Adrenal gland (tissue), 12 donors: ENCODE data around the gene SLC25A21. TPM values are rescaled to one million over a fixed set of nuclear protein-coding genes. Genes with fewer than 3 reads are reported as not detected.

Experiments
- DNase-seq, 7 donors: peaks; one replicate each; pipeline ENCODE4 v3.0.0-alpha.2; 2019 to 2020
- H3K27ac ChIP-seq, 5 donors: fragments of 200-600 bp; sonication (generic) in 4 of 5; 1 replicate in 3 of 5; 2 replicates in 2 of 5; pipeline versions ENCODE4 v1.5.1 to v1.8.0; 2016 to 2020; ENCODE audit warnings: mild to moderate bottlenecking in 1 of 5
- H3K27me3 ChIP-seq: fragments of 200-600 bp; 2 replicates; pipeline ENCODE4 v1.8.0; 2021
- H3K36me3 ChIP-seq, 2 donors: fragments of 200-600 bp; replicated peaks in 1 of 2; 1 replicate in 1 of 2; 2 replicates in 1 of 2; pipeline versions ENCODE4 v1.5.1 to v1.8.0; 2018 to 2022
- H3K4me1 ChIP-seq, 2 donors: fragments of 200-600 bp; replicated peaks in 1 of 2; 1 replicate in 1 of 2; 2 replicates in 1 of 2; pipeline versions ENCODE4 v1.5.1 to v1.8.0; 2018 to 2021
- H3K4me3 ChIP-seq, 4 donors: fragments of 200-600 bp; sonication (generic) in 3 of 4; one replicate each; pipeline ENCODE4 v1.5.1; 2016 to 2018
- H3K9me3 ChIP-seq, 3 donors: fragments of 200-600 bp; sonication (generic) in 1 of 3; replicated peaks in 1 of 3; 1 replicate in 2 of 3; 2 replicates in 1 of 3; pipeline versions ENCODE4 v1.5.1 to v1.8.0; 2016 to 2021
- CTCF ChIP-seq, 6 experiments: fragments of 450-650 bp in 4 of 6; fragments of 200-600 bp in 2 of 6; sonication (generic) in 1 of 6; IDR thresholded peaks; 1 replicate in 5 of 6; 2 replicates in 1 of 6; pipeline versions ENCODE4 v1.5.1 to v1.8.0; 2016 to 2021; ENCODE audit warnings: antibody characterized with exemption in 6 of 6, mild to moderate bottlenecking in 2 of 6, moderate library complexity in 1 of 6
- POLR2A ChIP-seq, 2 donors: fragments of 450-650 bp; IDR thresholded peaks; one replicate each; pipeline ENCODE4 v1.6.1; 2017; ENCODE audit warnings: antibody characterized with exemption in 2 of 2, mild to moderate bottlenecking in 2 of 2, moderate library complexity in 1 of 2
- WGBS, 4 donors: extraction: QIAGEN DNeasy Blood & Tissue Kit in 2 of 4; methylation state at CpG; one replicate each; pipeline versions ENCODE4 v1.1.5 to v1.1.7; 2013 to 2017; 5-methylcytosine and 5-hydroxymethylcytosine counted together
- intact Hi-C, 2 donors: fragments of 100-400 bp; cut with DNase I; formaldehyde crosslinking; loops; one replicate each; pipeline versions ENCODE4 v1.14.1 to v1.15.0; 2022 to 2023
- polyA plus RNA-seq, 3 donors: library from polyadenylated mRNA; stranded (reverse); fragments of 200-250 nt in 2 of 3; fragments of 350-450 nt in 1 of 3; fragmentation: Illumina TruSeq in 1 of 3; extraction: RNeasy Lipid Tissue Mini Kit (QIAGEN cat#74804) in 1 of 3; gene quantifications; one replicate each; pipeline ENCODE4 v1.2.3, GENCODE V29; 2013 to 2014
- total RNA-seq, 9 donors: library from RNA; depleted of rRNA in 4 of 9; stranded (reverse); fragments of >200 nt in 4 of 9; fragments of 120-200 nt in 1 of 9; fragmentation: NEBNext Ultra II Directional in 1 of 9; extraction: Animal tissue kit (Norgen Biotek cat#: 25700) in 1 of 9; gene quantifications; one replicate each; pipeline versions ENCODE4 v1.1.0 to v1.2.4, GENCODE V29; 2013 to 2023
- donor health status: healthy with polysubstance abuse.
- donor health status: Bipolar disorder and iron deficiency.
- donor health status: DM: yes; HTN: yes; CAD: no.
- donor health status: DM: no; HTN: no; CAD: no.
- donor health status: DM: no; HTN: no; CAD: no.
- donor health status: DM: yes; HTN: yes; CAD: no.

The SLC25A21 gene
- total and polyA plus RNA-seq, 12 donors = 0.14 to 3.8 (median 0.56) TPM

- no peak overlapping the region for H3K27ac ChIP-seq
- TF ChIP-seq POLR2A (IDR thresholded peaks at IDR 0.05) (no peak), CTCF (IDR thresholded peaks at IDR 0.05) (no peak)
- 75 to 90% (median 83%) methylated on average over 4 of the region's 4 CpGs for WGBS, 4 donors
- no peaks in the 10 kb centered on the region for H3K27me3 ChIP-seq
- H3K4me3 ChIP-seq = no peak overlapping the region
- no peaks in the 10 kb centered on the region for H3K4me1 ChIP-seq
- intact Hi-C loops = no loop called here
- DNase-seq = no peak
- no peaks in the 10 kb centered on the region for H3K36me3 ChIP-seq
- H3K9me3 ChIP-seq = no peaks in the 10 kb centered on the region
Measured at GRCh38 chr14:37179896-37180502, 7.6 kb upstream of the SLC25A21 start.

GRCh38 chr14:37172936-37173614, 669 bp upstream of the SLC25A21 start:
- peak overlapping the region in 2 of 4 donors; percentile 69 to 74 for H3K4me3 ChIP-seq
- no peak for DNase-seq
- H3K27ac ChIP-seq = no peak overlapping the region
- intact Hi-C loops = no loop called here
- H3K27me3 ChIP-seq = no peaks in the 10 kb centered on the region
- H3K4me1 ChIP-seq = peaks cover 0 to 22% of the 10 kb centered on the region in 2 donors
- no peaks in the 10 kb centered on the region for H3K9me3 ChIP-seq
- H3K36me3 ChIP-seq = no peaks in the 10 kb centered on the region
- 71 to 82% (median 73%) methylated on average over 5 of the region's 5 CpGs for WGBS, 4 donors
- TF ChIP-seq CTCF (IDR thresholded peaks at IDR 0.05) (no peak), POLR2A (IDR thresholded peaks at IDR 0.05) (no peak)

- 3 to 6% (median 4%) methylated on average over 6 of the region's 6 CpGs for WGBS, 4 donors
- Histone ChIP-seq H3K4me1 (peaks cover 0 to 22% of the 10 kb centered on the region in 2 donors), H3K27ac (peak overlapping the region in 4 of 5 donors; percentile 75 to 92 (median 82)), H3K36me3 (no peaks in the 10 kb centered on the region), H3K27me3 (no peaks in the 10 kb centered on the region), H3K4me3 (peak overlapping the region in 2 of 4 donors; percentile 69 to 74), H3K9me3 (no peaks in the 10 kb centered on the region)
- intact Hi-C loops = no loop called here
- DNase-seq = no peak
- TF ChIP-seq POLR2A (IDR thresholded peaks at IDR 0.05) (no peak), CTCF (IDR thresholded peaks at IDR 0.05) (no peak)
Measured at GRCh38 chr14:37171678-37172023, 755 bp downstream of the SLC25A21 start.

- Histone ChIP-seq H3K36me3 (no peaks in the 10 kb centered on the region), H3K27ac (no peak overlapping the region), H3K9me3 (no peaks in the 10 kb centered on the region), H3K4me1 (peaks cover 0 to 22% of the 10 kb centered on the region in 2 donors), H3K4me3 (no peak overlapping the region), H3K27me3 (no peaks in the 10 kb centered on the region)
- intact Hi-C loops = no loop called here
- DNase-seq = no peak
- 78 to 82% (median 78%) methylated on average over 9 to 10 of the region's 10 CpGs for WGBS, 4 donors
- TF ChIP-seq POLR2A (IDR thresholded peaks at IDR 0.05) = no peak
- no peak for TF ChIP-seq CTCF (IDR thresholded peaks at IDR 0.05)
Measured at GRCh38 chr14:37170993-37171392, 1.4 kb downstream of the SLC25A21 start.
